Osteoblast (primary cell): ENCODE results near the gene SLC22A25. TPM values are rescaled to one million over a fixed set of nuclear protein-coding genes. Genes with fewer than 3 reads are reported as not detected.

Source experiments
- DNase-seq: peaks from one replicate; pipeline ENCODE4 v3.0.0; 2011; ENCODE audit warnings: low spot score, mixed read lengths; ENCODE audit not compliant: insufficient read length; ENCODE audit errors: missing footprints
- H2AFZ ChIP-seq: 2 replicates; pipeline ENCODE4 v1.6.0; 2011; ENCODE audit warnings: mild to moderate bottlenecking, low read length
- H3K27ac ChIP-seq: 2 replicates; pipeline ENCODE4 v1.5.1; 2011; ENCODE audit warnings: mild to moderate bottlenecking, low read depth, low read length, moderate library complexity
- H3K27me3 ChIP-seq: 2 replicates; pipeline ENCODE4 v1.6.0; 2012; ENCODE audit warnings: mild to moderate bottlenecking, control low read depth, inconsistent platforms, low read length, moderate library complexity; ENCODE audit not compliant: insufficient read depth
- H3K36me3 ChIP-seq: 2 replicates; pipeline ENCODE4 v1.5.1; 2011; ENCODE audit warnings: mild to moderate bottlenecking, low read length, control low read depth, moderate library complexity; ENCODE audit not compliant: insufficient read depth
- H3K4me1 ChIP-seq: 2 replicates; pipeline ENCODE4 v1.5.1; 2011; ENCODE audit warnings: mild to moderate bottlenecking, low read length, control low read depth, moderate library complexity; ENCODE audit not compliant: insufficient read depth
- H3K4me2 ChIP-seq: 2 replicates; pipeline ENCODE4 v1.6.0; 2011; ENCODE audit warnings: mild to moderate bottlenecking, low read length; ENCODE audit not compliant: insufficient read depth
- H3K4me3 ChIP-seq: fragments of 200-600 bp; sonication (generic); 3 replicates; pipeline ENCODE4 v1.5.1; 2012; ENCODE audit warnings: mild to moderate bottlenecking, low read length, inconsistent platforms; ENCODE audit not compliant: insufficient read depth
- H3K79me2 ChIP-seq: 2 replicates; pipeline ENCODE4 v1.6.0; 2012; ENCODE audit warnings: mild to moderate bottlenecking, low read length, control low read depth, inconsistent platforms; ENCODE audit not compliant: insufficient read depth
- H3K9me3 ChIP-seq: 2 replicates; pipeline ENCODE4 v1.5.1; 2011; ENCODE audit warnings: low read depth, low read length, control low read depth
- H4K20me1 ChIP-seq: 2 replicates; pipeline ENCODE4 v1.6.0; 2012; ENCODE audit warnings: mild to moderate bottlenecking, low read length, control low read depth; ENCODE audit not compliant: insufficient read depth
- CTCF ChIP-seq: IDR thresholded peaks from 2 replicates; pipeline ENCODE4 v1.5.1; 2011; ENCODE audit warnings: mild to moderate bottlenecking, low read depth, low read length, moderate library complexity; ENCODE audit errors: extremely low read depth
- total RNA-seq: library from RNA; depleted of rRNA; stranded (reverse); fragments of >200 nt; gene quantifications from 2 replicates; pipeline ENCODE4 v1.2.3, GENCODE V29; 2012

Gene SLC22A25
- total RNA-seq, 1 donor = not detected

GRCh38 chr11:63246045-63246444 is 2.6 kb upstream of the SLC22A25 start:
- H2AFZ ChIP-seq = no peak overlapping the region
- no peak overlapping the region for H3K4me3 ChIP-seq
- H3K27ac ChIP-seq = no peak overlapping the region
- H3K4me1 ChIP-seq = no peaks in the 10 kb centered on the region
- DNase-seq = no peak
- H3K9me3 ChIP-seq = no peaks in the 10 kb centered on the region
- no peak overlapping the region for H3K4me2 ChIP-seq
- H3K27me3 ChIP-seq = no peaks in the 10 kb centered on the region
- no peaks in the 10 kb centered on the region for H3K79me2 ChIP-seq
- H4K20me1 ChIP-seq = no peaks in the 10 kb centered on the region
- no peaks in the 10 kb centered on the region for H3K36me3 ChIP-seq
- TF ChIP-seq CTCF = no peak

- no peaks in the 10 kb centered on the region for H3K36me3 ChIP-seq
- no peak overlapping the region for H2AFZ ChIP-seq
- DNase-seq = no peak
- H3K27ac ChIP-seq = no peak overlapping the region
- H3K4me1 ChIP-seq = no peaks in the 10 kb centered on the region
- H3K4me2 ChIP-seq = no peak overlapping the region
- no peaks in the 10 kb centered on the region for H3K79me2 ChIP-seq
- no peaks in the 10 kb centered on the region for H3K9me3 ChIP-seq
- no peak overlapping the region for H3K4me3 ChIP-seq
- no peak for TF ChIP-seq CTCF
- no peaks in the 10 kb centered on the region for H4K20me1 ChIP-seq
- H3K27me3 ChIP-seq = no peaks in the 10 kb centered on the region
Observed at GRCh38 chr11:63244862-63245261, 1.5 kb upstream of the SLC22A25 start.

GRCh38 chr11:63242089-63242781 is 1.2 kb downstream of the SLC22A25 start:
- Histone ChIP-seq H3K4me1 (no peaks in the 10 kb centered on the region), H3K79me2 (no peaks in the 10 kb centered on the region), H3K27me3 (no peaks in the 10 kb centered on the region), H3K4me2 (no peak overlapping the region), H3K36me3 (no peaks in the 10 kb centered on the region), H2AFZ (no peak overlapping the region), H3K4me3 (no peak overlapping the region), H3K9me3 (no peaks in the 10 kb centered on the region), H4K20me1 (no peaks in the 10 kb centered on the region), H3K27ac (no peak overlapping the region)
- no peak for TF ChIP-seq CTCF
- no peak for DNase-seq

- no peak for TF ChIP-seq CTCF
- no peak overlapping the region for H3K4me3 ChIP-seq
- H2AFZ ChIP-seq = no peak overlapping the region
- DNase-seq = no peak
- H3K4me2 ChIP-seq = no peak overlapping the region
- no peak overlapping the region for H3K27ac ChIP-seq
- H3K79me2 ChIP-seq = no peaks in the 10 kb centered on the region
- no peaks in the 10 kb centered on the region for H3K4me1 ChIP-seq
- no peaks in the 10 kb centered on the region for H3K27me3 ChIP-seq
- no peaks in the 10 kb centered on the region for H4K20me1 ChIP-seq
- H3K36me3 ChIP-seq = no peaks in the 10 kb centered on the region
- no peaks in the 10 kb centered on the region for H3K9me3 ChIP-seq
Observed at GRCh38 chr11:63240791-63241379, 2.5 kb downstream of the SLC22A25 start.
